HG03558 (cell line): ENCODE data around the gene NUMA1.

ENCODE experiments used
- ATAC-seq: cut with Tn5 transposase; IDR thresholded peaks from one replicate; pipeline ENCODE4 v1.9.1; 2021; ENCODE audit warnings: moderate number of reproducible peaks; ENCODE audit not compliant: unreplicated experiment; ENCODE audit errors: extremely low read depth

NUMA1 gene

DNA sequence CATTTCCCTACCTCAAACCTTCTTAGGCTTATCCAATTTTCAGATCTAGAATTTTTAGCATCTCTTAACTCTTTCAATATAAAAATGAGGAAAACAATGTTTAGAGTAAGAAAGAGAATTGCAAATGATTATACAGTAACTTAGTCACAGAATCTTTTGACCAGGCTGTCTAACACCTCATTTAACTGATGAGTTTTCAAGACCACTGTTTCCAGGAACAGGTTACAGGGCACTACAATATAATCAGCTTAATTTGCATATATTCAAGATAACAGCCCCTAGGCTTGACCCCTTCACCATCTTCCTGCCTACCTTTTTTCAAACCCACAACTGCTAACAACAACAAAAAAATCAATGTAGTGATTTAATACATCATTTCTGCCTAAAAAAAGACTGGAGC, 12.7 kb downstream of the NUMA1 start:
- ATAC-seq = no peak

DNA sequence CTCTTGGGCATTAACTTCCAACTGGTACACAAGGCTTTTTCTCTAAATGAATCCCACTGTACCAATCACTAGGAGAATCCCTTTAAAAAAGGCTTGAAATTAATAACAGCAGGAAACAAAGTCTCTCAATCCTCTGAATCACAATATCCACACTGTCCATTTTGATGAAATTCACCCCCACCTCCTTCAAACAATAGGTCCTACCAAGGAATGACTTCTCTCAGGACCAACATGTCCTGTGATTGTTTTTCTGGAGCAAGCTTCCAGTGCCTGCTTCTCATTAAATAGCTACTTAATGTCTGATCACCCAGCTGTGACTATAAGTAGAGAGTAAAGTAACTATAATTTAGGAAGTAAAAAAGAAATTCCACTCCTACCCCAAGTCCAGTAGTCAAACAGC, 13.1 kb downstream of the NUMA1 start:
- no peak for ATAC-seq

- ATAC-seq = no peak
Observed at GRCh38 chr11:72066855-72067254, 13.5 kb downstream of the NUMA1 start.

- ATAC-seq = no peak
Observed at GRCh38 chr11:72061739-72062396, 18.5 kb downstream of the NUMA1 start.

DNA sequence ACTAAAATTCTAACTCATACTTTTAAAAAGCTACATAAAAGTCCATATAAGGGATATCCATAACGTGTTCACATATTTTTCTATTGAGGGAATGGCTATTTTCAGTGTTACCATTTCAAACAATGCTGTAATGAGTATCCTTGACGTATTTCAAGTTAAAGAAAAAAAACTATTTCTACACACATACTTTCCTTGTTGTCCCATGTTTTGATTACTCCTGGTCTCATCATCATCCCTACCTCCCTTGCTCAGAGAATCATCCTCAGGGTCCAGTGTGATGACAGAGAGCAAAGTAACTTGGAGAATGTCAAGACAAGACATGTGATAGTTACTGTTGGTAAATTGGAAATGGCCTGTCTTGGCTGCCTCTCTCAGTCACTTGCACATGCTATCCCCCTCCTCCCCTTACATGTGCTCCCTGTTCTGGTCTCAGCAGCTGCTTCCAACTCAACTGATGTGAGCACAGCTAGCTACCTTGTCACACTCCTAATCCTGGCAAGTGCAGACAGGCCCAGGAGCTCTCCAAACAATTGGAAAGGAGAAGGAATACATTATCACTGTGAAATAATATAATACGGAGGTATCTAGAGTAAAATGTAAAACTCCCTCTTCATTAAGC, 21.8 kb downstream of the NUMA1 start:
- no peak for ATAC-seq

DNA sequence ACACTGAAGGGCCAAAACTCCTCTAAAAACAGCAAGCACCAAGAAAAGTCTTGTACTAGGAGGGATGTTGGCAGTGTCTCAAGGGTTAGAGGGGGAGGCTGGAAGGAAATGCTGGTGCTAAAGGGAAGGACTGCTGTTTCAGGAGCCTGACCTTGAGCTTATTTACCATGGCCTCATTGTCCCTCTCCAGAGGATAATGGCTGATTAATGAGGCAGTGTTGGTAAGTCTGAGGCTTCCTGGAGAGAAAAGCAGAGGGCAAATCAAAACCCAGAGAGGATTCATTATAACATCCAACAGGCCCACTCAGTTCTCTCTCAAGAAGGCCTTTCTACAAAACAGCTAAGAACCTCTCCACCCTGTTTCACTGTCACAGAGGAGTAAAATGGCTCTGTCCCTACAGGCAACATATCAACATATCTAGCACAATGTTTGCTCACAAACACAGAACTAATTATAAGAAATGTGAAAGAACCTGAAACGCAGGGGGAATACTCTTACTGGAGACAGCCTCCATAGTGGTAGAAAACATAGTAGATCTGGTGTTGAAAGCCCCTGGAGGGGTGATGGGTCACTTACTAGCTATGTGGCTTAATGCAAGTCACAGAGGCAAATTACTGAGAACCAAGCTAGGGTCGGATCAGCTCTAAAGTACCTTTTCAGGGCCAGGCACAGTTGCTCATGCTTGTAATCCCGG, 31.4 kb downstream of the NUMA1 start:
- ATAC-seq = no peak

- ATAC-seq = no peak
Observed at GRCh38 chr11:72045849-72046248, 34.5 kb downstream of the NUMA1 start.

GRCh38 chr11:72042064-72042745, 38.1 kb downstream of the NUMA1 start:
- no peak for ATAC-seq

- no peak for ATAC-seq
Observed at GRCh38 chr11:72041364-72042063, 38.8 kb downstream of the NUMA1 start.

GRCh38 chr11:72040491-72041363, 39.6 kb downstream of the NUMA1 start:
- no peak for ATAC-seq

DNA sequence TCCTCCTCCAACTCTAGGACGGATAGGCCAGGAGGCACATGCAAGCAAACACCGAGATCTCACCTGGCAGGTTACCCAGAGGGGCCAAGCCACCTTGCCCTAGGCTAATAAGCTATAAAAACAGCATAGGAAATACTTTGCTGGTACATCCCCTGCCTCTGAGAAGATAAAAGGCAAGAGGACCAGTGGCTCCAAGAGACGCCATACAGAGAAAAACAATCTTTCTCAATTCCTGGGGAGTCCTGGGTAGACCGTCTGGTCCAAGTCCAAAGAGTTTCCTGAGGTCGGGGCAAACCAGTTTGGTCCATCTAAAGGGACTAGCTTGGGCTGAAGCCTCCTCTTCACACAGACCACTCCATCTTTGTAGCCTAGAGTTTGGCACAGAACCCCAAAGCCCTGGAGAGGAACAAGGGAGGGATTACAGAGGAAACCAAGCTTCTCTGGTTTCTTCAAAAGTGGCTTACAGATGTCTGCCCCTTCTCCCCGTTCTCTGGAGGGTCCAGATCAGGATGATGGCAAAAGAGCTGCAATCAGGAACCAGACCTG, 40.4 kb downstream of the NUMA1 start:
- ATAC-seq = no peak

DNA sequence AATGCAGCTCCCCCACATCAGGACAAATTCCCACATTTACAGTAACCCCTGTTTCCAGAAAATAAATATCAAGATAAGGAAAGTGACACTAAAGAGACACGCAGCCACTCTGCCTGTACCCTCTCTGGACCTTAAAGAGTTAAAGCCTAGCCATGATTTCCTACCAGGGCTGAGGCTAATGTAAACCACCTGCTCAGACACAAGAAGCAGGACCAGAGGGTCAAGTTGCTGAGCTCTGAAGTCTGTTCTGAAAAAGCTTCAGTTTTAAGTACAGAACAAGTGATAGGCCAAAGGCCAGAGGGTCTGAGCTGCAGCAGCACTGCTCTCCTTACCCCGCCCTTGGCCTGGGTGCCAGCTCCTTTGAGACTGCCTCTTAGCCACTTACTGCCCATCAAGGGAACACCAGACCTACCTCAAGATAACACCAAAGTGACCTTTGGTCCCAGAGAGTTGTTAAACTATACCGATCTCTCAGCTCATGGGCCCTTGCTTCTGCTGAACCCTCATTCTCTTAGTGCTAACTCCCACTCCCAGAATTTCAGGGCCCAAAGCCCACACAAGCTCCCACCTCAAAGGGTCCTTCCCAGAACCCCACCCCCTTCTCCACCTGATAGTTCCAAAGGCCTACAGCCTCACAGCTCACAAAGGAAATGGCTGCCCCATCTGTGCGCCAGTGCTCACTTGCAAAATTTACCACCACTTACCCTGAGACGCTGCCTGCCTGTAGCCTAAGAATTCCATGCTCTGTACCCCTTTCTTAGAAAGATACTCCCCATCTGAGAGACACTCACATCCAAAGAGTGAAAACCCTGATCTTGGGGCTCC, 41.1 kb downstream of the NUMA1 start:
- ATAC-seq = no peak

- ATAC-seq = no peak
Observed at GRCh38 chr11:72038491-72038890, 41.9 kb downstream of the NUMA1 start.

GRCh38 chr11:72037554-72038311, 42.6 kb downstream of the NUMA1 start:
- ATAC-seq = no peak

- ATAC-seq = no peak
Observed at GRCh38 chr11:72036687-72037086, 43.7 kb downstream of the NUMA1 start.

- ATAC-seq = no peak
Observed at GRCh38 chr11:72030472-72031045, 49.8 kb downstream of the NUMA1 start.

DNA sequence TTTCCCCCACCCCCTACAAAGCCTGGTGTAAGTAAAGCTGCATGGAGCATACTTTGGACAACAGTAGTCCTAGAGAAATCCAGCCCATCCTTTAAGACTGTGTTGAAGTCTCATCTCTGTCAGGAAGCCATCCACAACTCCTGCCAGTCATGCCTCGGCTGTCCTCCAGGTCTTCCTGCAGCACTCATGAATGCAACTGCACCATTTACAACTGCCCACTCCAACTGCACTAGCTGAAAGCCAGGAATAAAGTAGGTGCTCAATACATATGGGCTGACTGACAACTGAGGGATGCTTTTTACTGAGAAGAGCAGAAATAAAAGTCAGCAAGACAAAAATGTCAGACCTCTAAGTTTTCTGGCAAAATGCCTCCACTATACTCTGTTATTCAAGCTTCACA, 54.3 kb downstream of the NUMA1 start:
- ATAC-seq = no peak
